DMS53 treated with DMSO at 0.1 percent for 48 hours (cell line): ENCODE results near the gene EPHB6.

ENCODE experiments used
- DNase-seq: peaks from one replicate; lab custom pipeline; 2025; ENCODE audit not compliant: unreplicated experiment; lab: John Stamatoyannopoulos, UW

EPHB6 gene

DNA sequence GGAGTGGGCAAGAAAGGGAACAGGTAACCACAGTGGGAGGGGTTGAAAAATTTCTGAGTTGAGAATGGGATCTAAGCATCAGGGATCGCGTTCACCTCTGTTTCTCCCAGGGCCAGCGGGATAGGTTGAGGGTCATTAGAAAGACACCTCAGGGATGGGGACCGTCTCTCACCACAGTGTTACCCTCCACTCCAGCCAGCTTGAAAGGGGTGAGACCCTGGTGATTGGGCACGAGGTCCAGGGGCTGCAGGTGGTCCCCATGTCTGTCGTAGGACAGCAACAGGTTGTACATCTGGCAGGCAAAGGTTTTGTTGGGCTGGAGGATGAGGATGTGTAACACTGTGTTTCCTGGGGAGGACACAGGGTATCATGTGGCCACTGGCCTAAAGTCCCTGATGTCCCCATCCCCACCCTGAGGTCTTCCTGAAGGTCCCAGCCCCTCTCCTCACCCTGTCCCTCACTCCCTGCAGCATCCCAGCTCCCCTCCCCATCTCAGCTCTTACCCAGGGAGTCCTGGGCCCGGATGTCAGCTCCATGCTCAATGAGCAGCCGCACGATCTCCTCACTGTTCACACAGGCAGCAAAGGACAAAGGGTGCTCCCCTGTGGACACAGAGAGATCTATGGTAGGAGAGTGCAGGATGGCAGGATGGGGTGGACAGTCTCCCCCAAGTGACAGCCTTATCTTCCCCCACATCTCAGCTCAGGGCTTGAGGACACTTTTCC, 21.5 kb downstream of the EPHB6 start:
- no peak for DNase-seq

DNA sequence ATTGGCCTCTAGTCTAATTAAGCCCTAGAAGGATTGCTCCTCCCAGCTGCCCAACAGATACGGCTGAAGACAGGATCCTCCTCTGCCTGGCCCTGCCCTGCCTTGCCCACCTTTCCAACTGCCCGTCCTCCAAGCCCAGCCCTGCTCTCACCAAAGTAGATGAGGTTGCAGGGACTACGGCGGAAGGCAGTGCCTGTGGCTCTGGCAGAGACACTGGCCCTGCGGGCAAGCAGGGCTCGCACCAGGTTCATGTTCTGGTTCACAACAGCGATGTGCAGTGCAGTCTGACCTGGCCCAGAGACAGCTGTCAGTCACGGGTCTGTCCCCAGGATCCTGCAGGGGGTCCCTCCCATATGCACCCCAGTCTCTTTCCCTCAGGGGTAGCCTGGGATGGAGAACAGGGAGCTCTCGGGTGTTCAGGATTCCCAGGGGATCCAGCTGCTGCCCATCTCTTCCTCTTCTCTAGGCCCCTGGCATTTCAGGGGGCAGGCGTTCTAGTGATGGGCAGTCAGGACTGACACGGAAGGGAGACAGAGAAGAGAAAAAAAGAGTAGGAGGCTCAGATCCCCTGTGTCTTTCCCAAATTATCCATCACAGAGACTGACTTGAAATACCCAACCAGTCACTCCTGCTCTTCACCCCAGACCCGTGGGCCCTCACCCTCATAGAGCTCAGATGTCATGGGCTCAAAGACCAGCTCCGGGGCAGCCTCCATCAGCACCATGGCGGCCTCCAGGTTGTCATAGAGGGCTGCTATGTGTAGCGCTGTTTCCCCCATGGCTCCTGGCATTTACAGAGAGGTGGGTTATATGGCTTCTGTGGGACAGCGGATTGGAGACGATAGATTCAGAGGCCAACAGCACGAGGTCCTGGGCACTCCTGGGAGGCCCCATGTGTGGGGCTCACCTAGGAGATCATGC, 22.4 kb downstream of the EPHB6 start:
- DNase-seq, result no peak

DNA sequence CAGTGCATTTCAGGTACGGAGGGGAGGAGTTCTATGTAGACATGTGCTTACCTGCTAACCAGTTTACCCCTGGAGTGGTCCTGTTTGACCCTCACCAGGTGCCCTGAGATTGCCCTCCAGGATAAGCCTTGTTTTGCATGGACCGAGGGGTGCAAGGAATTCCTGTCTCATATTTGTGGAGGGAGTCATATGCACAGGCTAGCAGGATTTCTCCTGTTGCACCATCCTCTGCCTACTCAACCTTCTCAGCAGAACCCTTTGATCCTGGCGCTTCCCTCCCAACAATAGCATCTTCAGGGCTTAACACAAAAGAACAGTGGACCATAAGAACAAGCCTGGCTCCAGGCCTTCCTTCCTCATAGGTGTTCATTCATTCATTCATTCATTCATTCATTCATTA, 23.4 kb downstream of the EPHB6 start:
- no peak for DNase-seq

DNA sequence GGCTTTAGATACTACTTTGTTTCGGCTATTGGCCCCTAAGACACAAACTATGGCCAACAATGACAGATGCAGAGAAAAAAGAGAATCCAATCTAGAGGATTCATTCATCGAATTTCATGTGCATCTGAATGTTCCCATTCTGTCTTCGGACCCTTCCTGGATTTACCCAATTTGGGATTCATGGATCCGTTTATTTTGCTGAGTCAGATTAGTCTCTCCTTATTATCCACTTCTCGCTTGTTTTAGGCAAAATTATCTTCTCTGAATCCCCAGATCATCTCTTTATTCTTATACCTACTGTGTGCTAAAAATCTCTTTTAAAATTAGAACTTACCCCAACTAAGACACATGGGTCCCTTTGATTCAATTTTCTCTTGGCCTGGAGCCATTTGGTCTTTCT, 24.2 kb downstream of the EPHB6 start:
- DNase-seq, result no peak

DNA sequence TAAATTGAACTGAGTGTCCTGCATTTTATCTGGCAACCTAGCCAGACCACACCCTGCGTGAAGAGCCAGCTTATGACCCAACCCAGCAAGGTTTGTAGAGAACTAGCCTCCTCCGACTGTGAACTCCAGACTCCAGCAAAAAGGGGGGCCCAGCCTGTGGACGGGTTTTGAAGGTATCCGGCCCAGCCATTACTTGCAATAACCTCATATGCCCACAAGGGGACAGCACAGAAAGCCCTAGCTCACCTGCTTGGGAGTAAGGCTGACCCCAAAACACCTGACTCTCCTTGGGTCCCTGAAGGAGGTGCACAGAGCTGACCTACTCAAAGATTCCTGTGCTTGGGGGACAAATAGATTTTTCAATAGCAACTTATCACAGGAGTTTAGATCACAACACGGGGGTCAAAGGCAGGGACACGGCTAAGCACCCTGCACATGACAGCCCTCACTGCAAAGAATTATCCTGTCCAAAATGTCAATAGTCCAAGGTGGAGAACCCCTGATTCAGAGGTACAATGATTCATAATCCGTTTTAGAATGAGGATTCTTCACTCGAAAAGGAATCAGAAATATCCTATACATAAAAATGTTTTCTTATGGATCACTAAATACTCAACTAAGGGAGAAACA, 26.1 kb downstream of the EPHB6 start:
- DNase-seq, result no peak

DNA sequence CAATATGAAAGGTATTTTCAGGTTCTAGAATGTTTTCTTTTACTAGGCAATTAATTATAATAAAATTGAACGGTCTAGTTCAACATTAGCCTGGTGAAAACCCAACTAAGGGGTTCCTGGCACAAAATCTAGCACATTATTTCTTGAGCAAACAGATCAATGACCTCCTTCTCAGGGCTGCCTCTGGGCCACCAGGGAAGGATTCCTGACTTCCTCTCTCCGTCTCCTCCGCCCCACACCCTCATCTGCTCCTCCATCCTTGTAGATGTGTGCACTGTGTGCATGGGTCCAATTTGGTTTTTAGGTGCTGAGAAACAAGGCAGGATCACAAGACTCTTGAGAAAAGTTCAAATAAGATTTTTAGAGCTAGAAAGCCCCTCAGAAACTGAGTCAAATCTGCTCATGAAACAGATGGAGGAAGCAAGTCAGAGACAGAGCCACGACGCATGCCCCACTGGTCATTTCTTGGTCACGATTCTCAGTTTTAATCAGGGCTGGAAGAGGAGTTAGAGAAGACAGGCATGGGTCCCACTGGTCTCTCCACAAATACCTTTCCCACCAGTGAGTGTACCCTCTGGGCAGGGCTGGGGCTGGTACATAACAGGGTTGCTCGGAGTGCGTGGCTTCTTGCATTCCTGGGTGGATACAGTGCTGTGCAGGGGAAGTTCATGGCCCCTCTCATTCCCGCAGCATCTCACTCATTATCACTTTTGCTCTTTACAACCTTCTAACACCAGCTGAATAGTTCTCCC, 26.9 kb downstream of the EPHB6 start:
- DNase-seq, result no peak

DNA sequence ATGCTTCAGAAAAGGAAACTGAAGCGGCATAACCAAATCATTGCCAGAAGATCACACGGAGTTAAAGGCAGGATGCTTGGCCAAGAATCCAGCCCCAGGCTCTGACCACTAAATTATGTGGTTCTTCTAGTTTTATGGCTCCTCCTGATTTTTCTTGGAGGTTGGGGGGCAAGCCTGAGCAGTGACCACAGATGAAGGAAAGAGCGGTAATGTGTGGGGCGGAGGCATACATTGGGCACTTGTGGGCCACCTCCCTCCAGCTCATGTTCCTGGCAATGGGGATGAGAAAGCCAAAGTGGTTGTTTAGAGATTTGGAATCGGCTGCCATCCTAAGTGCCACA, 27.4 kb downstream of the EPHB6 start:
- no peak for DNase-seq

DNA sequence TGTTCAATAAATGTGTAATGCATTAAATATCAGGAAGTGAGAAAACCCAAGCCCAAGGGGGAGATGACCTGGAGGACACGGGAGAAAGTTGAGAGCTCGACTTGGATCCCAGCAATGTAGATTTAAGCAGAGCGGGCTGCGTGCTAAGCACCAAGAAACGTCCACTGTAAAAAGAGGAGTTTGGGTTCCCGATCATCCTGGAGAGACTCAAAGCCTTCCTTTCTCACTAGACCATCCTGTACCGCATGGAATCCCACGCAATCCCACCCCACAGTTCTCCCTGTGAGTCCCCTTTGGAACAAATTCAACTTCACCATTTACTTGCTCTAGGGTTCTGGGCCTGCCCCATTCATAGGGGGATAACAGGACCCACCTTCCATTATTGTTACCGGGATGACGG, 28.3 kb downstream of the EPHB6 start:
- DNase-seq, result no peak

DNA sequence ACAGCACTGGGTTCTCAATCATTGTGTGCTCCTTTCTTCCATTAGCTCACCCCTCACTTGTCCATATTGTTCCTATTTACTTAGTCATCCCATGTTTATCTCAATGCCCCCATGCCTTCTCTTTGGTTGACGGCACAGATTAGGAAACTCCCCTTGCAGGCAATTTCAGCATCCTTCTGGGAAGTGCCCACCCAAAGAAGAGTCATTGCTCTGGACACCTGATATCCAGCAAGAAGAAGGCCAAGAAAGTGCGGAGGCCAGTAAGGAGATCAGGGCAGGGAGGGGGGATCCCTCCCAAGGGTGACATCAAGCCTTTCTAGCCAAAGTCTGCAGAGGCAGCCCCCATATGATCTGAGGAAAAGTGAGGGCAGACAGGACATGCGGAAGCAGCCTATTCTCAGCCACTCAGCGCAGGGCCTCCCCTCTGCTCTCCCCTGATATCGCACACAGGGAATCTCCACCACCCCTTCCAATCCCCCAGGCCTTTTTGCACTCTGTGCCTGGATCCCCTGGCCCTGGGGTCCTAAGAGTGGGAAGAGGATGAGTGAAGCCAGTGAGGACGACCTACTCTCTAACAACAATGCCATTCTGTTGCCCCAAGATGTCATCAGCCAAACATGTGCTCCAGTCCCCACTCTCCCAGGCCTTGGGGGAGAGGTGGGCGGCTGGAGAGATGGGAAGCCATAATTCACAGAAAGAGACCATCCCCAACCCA, 28.9 kb downstream of the EPHB6 start:
- DNase-seq, result no peak

DNA sequence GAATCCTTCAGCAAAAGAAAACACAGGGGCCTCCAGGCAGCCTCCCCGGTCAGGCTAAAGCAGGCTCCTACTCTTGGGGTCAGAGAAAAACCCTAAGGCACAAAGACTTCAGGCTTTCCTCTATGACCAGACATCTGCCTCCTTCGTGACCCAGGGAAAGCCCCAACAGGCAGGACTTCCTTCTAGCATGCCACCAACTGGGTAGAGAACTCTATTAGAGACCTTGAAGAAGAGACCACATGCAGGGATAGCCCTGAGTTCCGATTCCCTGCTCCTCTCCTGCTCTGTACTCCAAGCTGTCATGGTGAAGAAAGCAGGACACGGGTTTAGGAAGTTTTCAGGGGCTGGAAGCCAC, 29.4 kb downstream of the EPHB6 start:
- no peak for DNase-seq

DNA sequence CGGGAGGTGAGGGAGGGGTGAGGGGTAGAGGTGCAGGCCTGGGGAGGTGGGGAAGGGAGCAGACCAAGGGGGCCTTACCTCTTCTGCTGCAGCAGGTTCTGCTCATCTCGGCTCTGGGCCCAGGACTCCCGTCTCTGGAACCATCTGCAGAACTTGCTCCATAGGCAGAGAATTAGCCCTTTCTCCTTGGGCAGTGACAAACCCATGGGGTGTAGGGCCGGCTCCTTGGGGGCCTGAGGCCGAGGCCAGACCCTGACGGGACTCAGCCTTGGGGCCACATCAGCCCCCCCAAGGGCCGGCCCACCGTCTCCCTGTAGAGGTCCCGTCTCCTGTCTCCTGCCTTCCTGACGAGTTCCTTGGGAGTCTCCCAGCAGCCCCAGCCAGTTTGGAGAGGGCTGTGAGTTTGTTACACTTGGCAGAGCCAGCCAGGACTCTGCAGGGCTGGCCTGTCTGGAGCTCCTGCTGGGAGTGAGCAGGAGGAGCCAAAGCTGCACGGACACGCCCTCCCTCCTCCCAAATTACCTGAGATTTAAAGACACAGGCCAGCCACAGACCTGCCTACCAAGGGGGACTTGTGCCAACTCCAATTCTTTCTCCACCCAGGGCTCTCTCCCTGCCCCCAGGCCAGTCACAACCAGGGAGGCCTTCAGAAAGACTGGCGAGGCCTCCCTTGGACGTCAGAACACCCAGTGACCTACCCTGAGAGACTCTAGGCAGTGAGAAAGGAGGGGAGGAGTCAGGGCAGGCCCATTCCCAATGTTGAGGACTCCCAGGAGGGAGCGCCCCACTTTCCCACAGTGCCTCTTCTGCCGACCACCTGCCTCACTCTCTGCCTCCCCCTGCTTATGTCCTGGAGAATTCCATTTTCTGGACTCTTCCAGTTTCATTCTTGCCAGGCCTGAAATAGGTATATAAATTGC, 30.7 kb downstream of the EPHB6 start, which contains the start of gene TRPV6:
Gene TRPV6 (minus strand): TSS at position 435 of the 920 bp plus-strand sequence.
- no peak for DNase-seq

DNA sequence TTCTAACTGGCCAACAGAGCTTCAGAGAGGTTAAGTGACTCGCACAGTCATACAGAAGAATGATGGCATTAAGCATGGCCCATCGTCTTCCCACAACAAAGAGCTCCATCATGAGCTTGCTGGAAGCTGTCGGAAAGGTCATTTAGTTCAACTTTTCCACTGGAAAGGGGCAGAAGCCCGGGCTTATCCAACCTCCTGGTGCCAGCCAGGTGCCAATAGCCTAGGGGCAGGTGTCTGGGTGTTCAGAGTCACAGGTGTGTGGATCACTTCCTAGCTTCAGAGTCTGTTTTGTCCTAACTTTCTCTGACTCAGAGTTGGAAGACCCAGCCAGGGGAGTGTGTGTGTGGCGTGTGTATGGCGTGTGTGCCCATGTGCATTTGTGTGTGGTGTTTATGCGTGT, 32.0 kb downstream of the EPHB6 start:
- no peak for DNase-seq

DNA sequence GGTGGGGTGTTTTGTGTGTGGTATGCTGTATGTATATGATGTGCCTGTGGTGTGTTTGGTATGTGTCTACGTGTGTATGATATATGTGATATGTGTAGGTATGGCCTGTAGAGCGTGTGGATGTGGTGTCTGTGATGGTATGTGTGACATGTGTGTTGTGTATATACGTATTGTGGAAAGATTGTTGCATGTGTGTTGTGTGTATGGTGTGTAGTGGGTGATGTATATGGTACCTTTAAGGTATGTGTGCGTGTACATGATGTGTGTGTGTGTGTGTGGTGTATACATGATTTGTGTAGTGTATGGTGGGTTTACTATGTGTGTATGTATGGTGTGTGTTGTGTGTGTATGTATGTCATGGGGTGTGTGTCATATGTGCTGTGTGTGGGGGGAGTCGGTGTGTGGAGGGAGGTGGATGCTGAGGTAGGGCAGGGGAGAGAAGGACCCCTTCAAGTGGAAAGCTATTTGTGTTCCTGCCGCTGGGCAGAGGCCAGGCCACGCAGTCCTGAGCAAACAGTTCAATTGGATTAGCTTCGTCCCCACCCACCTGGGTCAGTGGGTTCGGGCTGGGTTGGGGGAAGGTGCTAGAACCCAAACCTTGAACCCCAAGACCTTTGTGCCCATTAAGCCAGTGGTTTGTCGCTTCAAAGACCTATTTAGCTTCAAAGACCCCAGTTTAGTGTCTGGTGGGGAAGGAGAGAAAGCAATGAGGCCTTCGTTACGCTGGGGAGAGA, 32.6 kb downstream of the EPHB6 start:
- no peak for DNase-seq

DNA sequence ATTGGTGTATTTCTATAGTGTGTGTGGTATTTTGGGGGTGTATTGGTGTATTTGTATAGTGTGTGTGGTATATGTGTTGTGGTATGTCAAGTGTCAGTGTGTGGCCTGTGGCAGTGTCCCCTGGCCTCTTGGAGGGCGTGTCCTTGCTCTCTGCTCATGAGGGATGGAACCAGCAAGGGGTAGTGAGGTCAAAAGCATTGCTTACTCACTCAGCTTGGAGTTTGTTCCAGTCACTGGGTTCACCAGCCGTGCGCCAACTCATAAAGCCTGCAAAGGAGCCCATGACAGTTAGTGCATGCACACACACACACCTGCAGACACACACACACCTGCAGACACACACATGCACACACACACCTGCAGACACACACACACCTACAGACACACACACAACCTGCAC, 34.9 kb downstream of the EPHB6 start:
- no peak for DNase-seq

DNA sequence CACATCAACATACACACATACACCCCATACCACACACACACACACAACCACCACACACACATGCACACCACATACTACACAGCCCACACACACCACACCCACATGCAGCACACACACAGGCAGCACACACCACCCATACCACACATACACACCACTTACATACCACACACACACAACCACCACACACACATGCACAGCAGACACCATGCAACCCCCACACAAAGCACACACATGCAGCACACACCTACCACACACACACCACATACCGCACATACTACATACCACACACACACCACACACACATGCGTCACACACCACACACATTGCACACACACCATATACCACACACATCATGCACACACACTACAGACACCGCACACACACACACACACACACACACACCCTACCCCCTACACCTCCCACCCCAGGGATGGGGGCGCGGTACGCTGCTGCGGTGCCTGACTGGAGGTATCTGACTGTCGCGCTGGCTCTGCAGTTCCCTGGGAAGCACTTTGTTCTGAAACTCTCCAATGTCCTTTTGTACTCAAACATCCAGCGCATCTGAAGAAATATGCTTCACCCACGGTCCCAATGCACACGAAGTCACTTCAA, 36.1 kb downstream of the EPHB6 start:
- no peak for DNase-seq

DNA sequence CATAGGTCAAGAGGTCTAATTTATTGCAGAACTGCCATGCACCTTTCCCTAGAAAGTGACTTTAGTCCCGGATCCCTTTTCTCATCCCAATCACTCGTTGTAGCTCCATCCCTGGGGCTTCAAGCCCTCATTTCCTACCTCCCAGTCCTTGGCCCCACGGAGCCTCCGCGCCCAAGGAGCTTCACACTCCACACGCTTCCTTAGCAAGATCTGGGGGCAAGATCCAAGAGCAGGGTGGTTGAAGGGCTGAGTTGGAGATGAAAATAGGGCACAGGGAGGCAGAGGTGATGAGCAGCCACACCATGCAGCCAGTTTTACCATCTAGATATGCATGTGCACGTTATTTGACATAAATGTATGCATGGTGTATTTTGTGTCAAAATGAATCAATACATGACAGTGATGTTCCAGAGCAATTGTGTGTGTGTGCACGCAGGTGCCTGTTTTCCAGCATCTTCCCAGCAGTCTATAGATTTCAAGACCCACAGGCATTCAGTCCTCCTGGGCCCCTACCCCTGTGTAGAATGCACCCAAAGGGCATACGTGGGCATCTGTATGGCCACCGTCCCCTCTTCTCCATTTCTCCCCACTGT, 36.7 kb downstream of the EPHB6 start:
- DNase-seq, result no peak

DNA sequence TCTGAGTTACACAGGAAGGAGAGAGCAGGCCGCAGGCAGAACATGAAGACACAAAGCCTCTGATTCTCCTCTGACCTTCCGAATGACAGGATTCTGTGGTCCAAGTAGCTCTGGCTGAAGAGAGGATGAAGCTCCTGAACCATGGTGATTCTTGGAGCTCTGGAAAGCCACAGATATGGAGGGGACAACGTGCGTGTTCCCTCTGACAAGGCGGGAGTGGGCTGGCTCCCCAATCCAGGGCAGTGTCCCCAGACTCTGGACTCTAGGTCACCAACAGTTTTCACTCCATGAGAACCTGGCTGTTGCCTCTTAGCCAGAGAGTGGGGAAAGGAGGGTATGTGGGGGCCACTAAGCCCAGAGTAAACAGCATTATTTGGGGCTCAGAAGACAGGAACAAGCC, 38.1 kb downstream of the EPHB6 start:
- no peak for DNase-seq
